Panc1 (cell line): ENCODE results near the gene CYP4B1. TPM values are rescaled to one million over a fixed set of nuclear protein-coding genes. Genes with fewer than 3 reads are reported as not detected.
A peak's percentile ranks its signal among the peaks of the same experiment; 100 is the strongest.

Source experiments
- ATAC-seq: fragments of 200-7000 bp; cut with Tn5 transposase; 2 replicates; pipeline ENCODE4 v1.9.1; 2020; ENCODE audit warnings: mild to moderate bottlenecking, moderate library complexity
- Bru-seq: library from RNA; stranded (reverse); fragments of 400-500 nt; gene quantifications from one replicate; lab custom pipeline; 2021; lab: Mats Ljungman, UMichigan
- BruChase-seq, 2 experiments: library from RNA; stranded (reverse); fragments of 400-500 nt; gene quantifications; one replicate each; lab custom pipeline; 2021; lab: Mats Ljungman, UMichigan
- BruUV-seq: library from RNA; stranded (reverse); fragments of 400-500 nt; replicated peaks from 2 replicates; lab custom pipeline; 2021; lab: Mats Ljungman, UMichigan
- CTCF ChIA-PET: fragments of 300-600 bp; sonication (Branson Sonifier 250); formaldehyde crosslinking; loops from one replicate; lab custom pipeline; 2022; ENCODE audit warnings: antibody characterized with exemption; lab: Charles Lee
- POLR2A ChIA-PET: fragments of 300-600 bp; sonication (Branson Sonifier 250); formaldehyde crosslinking; loops from one replicate; lab custom pipeline; 2022; ENCODE audit warnings: antibody characterized with exemption; lab: Charles Lee
- DNase-seq: peaks from one replicate; pipeline ENCODE4 v3.0.0-alpha.2; 2010; ENCODE audit warnings: low read depth, low spot score
- H3K27ac ChIP-seq: 2 replicates; pipeline ENCODE4 v1.5.1; 2011; ENCODE audit warnings: mild to moderate bottlenecking, low read length, inconsistent platforms
- H3K27me3 ChIP-seq: fragments of 200-500 bp; sonication (Bioruptor generic); 2 replicates; pipeline ENCODE4 v1.6.0; 2014; ENCODE audit warnings: low read length, inconsistent platforms; ENCODE audit not compliant: control insufficient read depth, insufficient read depth
- H3K36me3 ChIP-seq: fragments of 200-500 bp; sonication (Bioruptor generic); 2 replicates; pipeline ENCODE4 v1.5.1; 2014; ENCODE audit warnings: inconsistent platforms, mild to moderate bottlenecking, low read length, moderate library complexity; ENCODE audit not compliant: control insufficient read depth, insufficient read depth
- H3K4me1 ChIP-seq: 2 replicates; pipeline ENCODE4 v1.5.1; 2011; ENCODE audit warnings: inconsistent platforms, mild to moderate bottlenecking, low read length, moderate library complexity; ENCODE audit not compliant: control insufficient read depth, insufficient read depth
- H3K4me3 ChIP-seq, 2 experiments: 2 replicates each; pipeline ENCODE4 v1.5.1; 2011 to 2012; ENCODE audit warnings: low read depth in 2 of 2, low read length in 2 of 2, mild to moderate bottlenecking in 2 of 2, inconsistent platforms in 1 of 2, moderate library complexity in 1 of 2
- H3K9me3 ChIP-seq: fragments of 200-500 bp; sonication (Bioruptor generic); 2 replicates; pipeline ENCODE4 v1.5.1; 2014; ENCODE audit warnings: low read depth, mild to moderate bottlenecking, inconsistent platforms, low read length, moderate library complexity; ENCODE audit not compliant: control insufficient read depth, insufficient read depth
- POLR2AphosphoS5 ChIP-seq: IDR thresholded peaks from 2 replicates; pipeline ENCODE4 v1.6.1; 2012; ENCODE audit warnings: mild to moderate bottlenecking, low read depth, low read length, moderate library complexity
- REST ChIP-seq, 2 experiments: IDR thresholded peaks; 2 replicates each; pipeline ENCODE4 v1.6.1; 2011 to 2012; ENCODE audit warnings: low read depth in 2 of 2, control low read depth in 1 of 2, low read length in 1 of 2, mild to moderate bottlenecking in 1 of 2, moderate library complexity in 1 of 2; ENCODE audit not compliant: insufficient read depth in 1 of 2
- SIN3A ChIP-seq: IDR thresholded peaks from 2 replicates; pipeline ENCODE4 v1.6.1; 2012; ENCODE audit warnings: low read depth, mild to moderate bottlenecking, low read length, moderate library complexity, borderline replicate concordance; ENCODE audit not compliant: insufficient read depth
- TCF7L2 ChIP-seq: IDR thresholded peaks from 2 replicates; pipeline ENCODE4 v1.6.1; 2011; ENCODE audit warnings: mild to moderate bottlenecking, low read depth, low read length, inconsistent platforms
- in situ Hi-C: cut with HindIII; loops from 2 replicates; pipeline ENCODE4 v1.10.0; 2016; ENCODE audit warnings: low sequenced_read_pairs, low pct_unique_long_range_greater_than_20kb
- intact Hi-C: fragments of 100-400 bp; cut with micrococcal nuclease; formaldehyde crosslinking; loops from one replicate; pipeline ENCODE4 v1.10.0; 2022; ENCODE audit not compliant: unreplicated experiment
- long read RNA-seq: library from polyadenylated mRNA; unstranded; transcript quantifications from one replicate; pipeline ENCODE4 v2.0.0, GENCODE V29; 2021; ENCODE audit not compliant: unreplicated experiment
- polyA plus RNA-seq: library from polyadenylated mRNA; unstranded; fragments of >200 nt; gene quantifications from one replicate; pipeline ENCODE4 v1.2.1, GENCODE V29; 2012; ENCODE audit warnings: missing spikeins; ENCODE audit not compliant: insufficient read length
- total RNA-seq: library from RNA; stranded (reverse); gene quantifications from one replicate; pipeline ENCODE4 v1.2.1, GENCODE V29; 2021; ENCODE audit not compliant: unreplicated experiment
- TF ChIP-seq, protein P1 (sequence below): fragments of 450-650 bp; IDR thresholded peaks from 2 replicates; pipeline ENCODE4 v1.5.1; 2017; ENCODE audit warnings: mild to moderate bottlenecking

The CYP4B1 gene
- total RNA-seq (not detected), Bru-seq, nascent RNA (percentile 8 among the genes with signal in this experiment), BruChase-seq, experiment 1, labeled RNA remaining after a 2-hour chase (percentile 14 among the genes with signal in this experiment), BruChase-seq, experiment 2, labeled RNA remaining after a 6-hour chase (percentile 5 among the genes with signal in this experiment)
- polyA plus RNA-seq: not detected
- long read RNA-seq: 0 reads

DNA sequence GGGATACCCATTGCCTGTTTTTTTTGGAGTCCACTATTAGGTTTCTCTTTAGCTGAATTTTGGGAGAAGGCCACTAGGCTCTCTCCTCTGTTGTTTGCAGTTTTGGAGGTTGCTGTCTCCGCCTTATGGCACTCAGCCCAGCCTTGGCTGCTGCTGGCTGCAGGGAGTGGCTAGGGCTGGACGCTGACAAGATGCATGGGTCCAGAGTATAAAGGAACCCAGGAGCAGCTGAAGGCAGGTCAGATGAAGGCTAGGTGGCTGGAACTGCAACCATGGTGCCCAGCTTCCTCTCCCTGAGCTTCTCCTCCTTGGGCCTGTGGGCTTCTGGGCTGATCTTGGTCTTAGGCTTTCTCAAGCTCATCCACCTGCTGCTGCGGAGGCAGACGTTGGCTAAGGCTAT, at the start of gene CYP4B1:
Gene CYP4B1 (plus strand): TSS at position 237 of the 400 bp plus-strand sequence. CDS start 36 bp downstream, at position 273.
- Histone ChIP-seq H3K27me3 (peaks cover 2% of the 10 kb centered on the region; the same call in 1 of the 2 replicates), H3K4me1 (no peaks in the 10 kb centered on the region), H3K4me3 (no peak within 1 kb of the TSS), H3K9me3 (no peaks in the 10 kb centered on the region), H3K27ac (no peak within 1 kb of the TSS), H3K36me3 (no peaks in the 10 kb centered on the region)
- ChIA-PET CTCF (no interaction called here), POLR2A (no interaction called here)
- ATAC-seq (no peak), DNase-seq (no peak)
- in situ Hi-C loops: no loop called here
- BruUV-seq: no TSS peak
- intact Hi-C loops: no loop called here
- TF ChIP-seq TCF7L2 (no peak), REST (IDR thresholded peaks at IDR 0.05; ENCODE audit: insufficient read depth in 1 of 2, low read depth in 2 of 2, low read length in 1 of 2) (no peak), SIN3A (no peak), POLR2AphosphoS5 (no peak)
- TF ChIP-seq, protein P1, sequence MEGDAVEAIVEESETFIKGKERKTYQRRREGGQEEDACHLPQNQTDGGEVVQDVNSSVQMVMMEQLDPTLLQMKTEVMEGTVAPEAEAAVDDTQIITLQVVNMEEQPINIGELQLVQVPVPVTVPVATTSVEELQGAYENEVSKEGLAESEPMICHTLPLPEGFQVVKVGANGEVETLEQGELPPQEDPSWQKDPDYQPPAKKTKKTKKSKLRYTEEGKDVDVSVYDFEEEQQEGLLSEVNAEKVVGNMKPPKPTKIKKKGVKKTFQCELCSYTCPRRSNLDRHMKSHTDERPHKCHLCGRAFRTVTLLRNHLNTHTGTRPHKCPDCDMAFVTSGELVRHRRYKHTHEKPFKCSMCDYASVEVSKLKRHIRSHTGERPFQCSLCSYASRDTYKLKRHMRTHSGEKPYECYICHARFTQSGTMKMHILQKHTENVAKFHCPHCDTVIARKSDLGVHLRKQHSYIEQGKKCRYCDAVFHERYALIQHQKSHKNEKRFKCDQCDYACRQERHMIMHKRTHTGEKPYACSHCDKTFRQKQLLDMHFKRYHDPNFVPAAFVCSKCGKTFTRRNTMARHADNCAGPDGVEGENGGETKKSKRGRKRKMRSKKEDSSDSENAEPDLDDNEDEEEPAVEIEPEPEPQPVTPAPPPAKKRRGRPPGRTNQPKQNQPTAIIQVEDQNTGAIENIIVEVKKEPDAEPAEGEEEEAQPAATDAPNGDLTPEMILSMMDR: no peak

DNA sequence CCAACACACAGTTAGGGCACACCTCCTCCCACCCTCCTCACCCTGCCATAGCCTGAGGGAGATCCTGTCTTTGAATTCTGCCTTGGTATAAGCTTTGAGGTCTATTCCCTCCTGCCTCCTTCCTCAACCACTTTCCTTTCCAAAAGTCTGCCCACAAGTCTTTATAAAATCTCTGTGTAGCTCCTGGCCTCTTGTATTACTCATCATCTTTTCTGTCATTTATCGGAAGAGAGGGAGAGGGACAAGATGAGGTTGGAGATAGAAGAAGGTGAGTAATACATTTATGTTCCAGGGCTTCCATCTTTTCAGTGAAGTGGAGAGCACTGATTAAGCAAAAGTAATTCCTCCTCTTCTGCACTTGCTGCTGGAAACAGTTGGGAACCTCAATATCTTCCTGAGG, 49.4 kb upstream of the CYP4B1 start:
- H3K4me1 ChIP-seq: no peaks in the 10 kb centered on the region
- DNase-seq (no peak), ATAC-seq (no peak)
- in situ Hi-C loops: no loop called here
- ChIA-PET POLR2A (interaction anchor here (0.6 kb wide), 1 partner anchor 688 kb away, joined by 7 read pairs; the partner anchor contains the start of gene FOXD2), CTCF (no interaction called here)
- no peaks in the 10 kb centered on the region for H3K9me3 ChIP-seq
- H3K27me3 ChIP-seq: peaks cover 4% of the 10 kb centered on the region; the same call in 1 of the 2 replicates
- no peak overlapping the region for H3K27ac ChIP-seq
- no peak overlapping the region for H3K4me3 ChIP-seq
- TF ChIP-seq REST (IDR thresholded peaks at IDR 0.05; ENCODE audit: insufficient read depth in 1 of 2, low read depth in 2 of 2, low read length in 1 of 2) (no peak), TCF7L2 (no peak)
- TF ChIP-seq, protein P1: no peak
- intact Hi-C loops: no loop called here
- no TSS peak for BruUV-seq
- no peaks in the 10 kb centered on the region for H3K36me3 ChIP-seq
